HepG2 (cell line): ENCODE measurements around the gene RRP9. TPM values are rescaled to one million over a fixed set of nuclear protein-coding genes. Genes with fewer than 3 reads are reported as not detected.

Experiments used
- ARID5B ChIP-seq: IDR thresholded peaks from 2 replicates; pipeline ENCODE4 v1.4.0; 2020; ENCODE audit warnings: mild to moderate bottlenecking, missing genetic modification reagents
- CHD2 ChIP-seq: IDR thresholded peaks from 2 replicates; pipeline ENCODE4 v1.6.1; 2011; ENCODE audit warnings: low read depth, low read length, improper control_type of control experiment
- E2F2 ChIP-seq: sonication (generic); formaldehyde crosslinking; IDR thresholded peaks from 2 replicates; pipeline ENCODE4 v1.4.0; 2020; ENCODE audit warnings: missing genetic modification reagents, borderline replicate concordance
- GATA4 ChIP-seq: sonication (generic); IDR thresholded peaks from 2 replicates; pipeline ENCODE4 v1.6.1; 2016; ENCODE audit warnings: antibody characterized with exemption, low read depth, borderline replicate concordance
- MXD1 ChIP-seq: sonication (generic); formaldehyde crosslinking; IDR thresholded peaks from 2 replicates; pipeline ENCODE4 v1.4.0; 2020; ENCODE audit warnings: mild to moderate bottlenecking, missing genetic modification reagents
- NFATC3 ChIP-seq: sonication (generic); formaldehyde crosslinking; IDR thresholded peaks from 2 replicates; pipeline ENCODE4 v1.5.1; 2020; ENCODE audit warnings: mild to moderate bottlenecking, missing genetic modification reagents
- NONO ChIP-seq, 2 experiments: fragments of 450-650 bp in 1 of 2; sonication (generic) in 1 of 2; formaldehyde crosslinking in 1 of 2; IDR thresholded peaks in 1 of 2; conservative IDR thresholded peaks in 1 of 2; 2 replicates each; pipeline versions ENCODE4 v1.6.1 to v1.8.0; 2017 to 2022; ENCODE audit warnings: mild to moderate bottlenecking in 1 of 2, missing genetic modification reagents in 1 of 2, moderate library complexity in 1 of 2
- PHF20 ChIP-seq: sonication (generic); formaldehyde crosslinking; IDR thresholded peaks from 2 replicates; pipeline ENCODE4 v1.5.0; 2020; ENCODE audit warnings: mild to moderate bottlenecking, missing genetic modification reagents
- RAD21 ChIP-seq: fragments of 450-650 bp; formaldehyde crosslinking; IDR thresholded peaks from 2 replicates; pipeline ENCODE4 v1.5.0; 2020; ENCODE audit warnings: mild to moderate bottlenecking
- TBL1XR1 ChIP-seq: fragments of 150-350 bp; IDR thresholded peaks from 2 replicates; pipeline ENCODE4 v1.6.1; 2014; ENCODE audit warnings: borderline replicate concordance, low read length; ENCODE audit not compliant: partially characterized antibody
- ZIK1 ChIP-seq: sonication (generic); formaldehyde crosslinking; IDR thresholded peaks from 2 replicates; pipeline ENCODE4 v1.5.0; 2020; ENCODE audit warnings: mild to moderate bottlenecking, low read depth, missing genetic modification reagents, borderline replicate concordance
- ZKSCAN8 ChIP-seq: IDR thresholded peaks from 2 replicates; pipeline ENCODE4 v1.6.1; 2016; ENCODE audit warnings: borderline replicate concordance, missing genetic modification reagents, missing compliant biosample characterization
- ZNF780A ChIP-seq: sonication (generic); formaldehyde crosslinking; IDR thresholded peaks from 2 replicates; pipeline ENCODE4 v1.8.0; 2022; ENCODE audit warnings: mild to moderate bottlenecking, missing genetic modification reagents, moderate library complexity
- ZNF784 ChIP-seq: sonication (generic); formaldehyde crosslinking; IDR thresholded peaks from 2 replicates; pipeline ENCODE4 v1.5.1; 2020; ENCODE audit warnings: missing genetic modification reagents, mild to moderate bottlenecking, borderline replicate concordance
- polyA plus RNA-seq, 8 experiments: library from polyadenylated mRNA; depleted of rRNA in 3 of 8; stranded (reverse) in 7 of 8; unstranded in 1 of 8; fragments of >200 nt; fragmentation: Illumina TruSeq in 4 of 8; extraction: Trizol in 4 of 8; gene quantifications; 2 replicates each; pipeline versions ENCODE4 v1.2.1 to v1.2.3, GENCODE V29; 2011 to 2016; ENCODE audit warnings: low read depth in 4 of 8, missing spikeins in 1 of 8, mixed read lengths in 1 of 8; ENCODE audit not compliant: insufficient read depth in 1 of 8
- total RNA-seq, 5 experiments: library from RNA; depleted of rRNA; stranded (reverse); fragments of >200 nt; fragmentation: Illumina TruSeq; extraction: Trizol; gene quantifications; 2 replicates each; pipeline ENCODE4 v1.2.3, GENCODE V29; 2016; ENCODE audit warnings: low read depth in 1 of 5
- TF ChIP-seq, protein P1 (sequence below): sonication (generic); formaldehyde crosslinking; IDR thresholded peaks from 2 replicates; pipeline ENCODE4 v1.4.0; 2020; ENCODE audit warnings: mild to moderate bottlenecking, missing genetic modification reagents
- TF ChIP-seq, protein P2 (sequence below): IDR thresholded peaks from 2 replicates; pipeline ENCODE4 v1.6.1; 2012; ENCODE audit warnings: inconsistent platforms

RRP9 gene
- total and polyA plus RNA-seq, 2 of the 13 experiments (the other 11 are each of a cell fraction or from before 2014, with no cell fraction given), result 14.8 to 44.0 TPM

DNA sequence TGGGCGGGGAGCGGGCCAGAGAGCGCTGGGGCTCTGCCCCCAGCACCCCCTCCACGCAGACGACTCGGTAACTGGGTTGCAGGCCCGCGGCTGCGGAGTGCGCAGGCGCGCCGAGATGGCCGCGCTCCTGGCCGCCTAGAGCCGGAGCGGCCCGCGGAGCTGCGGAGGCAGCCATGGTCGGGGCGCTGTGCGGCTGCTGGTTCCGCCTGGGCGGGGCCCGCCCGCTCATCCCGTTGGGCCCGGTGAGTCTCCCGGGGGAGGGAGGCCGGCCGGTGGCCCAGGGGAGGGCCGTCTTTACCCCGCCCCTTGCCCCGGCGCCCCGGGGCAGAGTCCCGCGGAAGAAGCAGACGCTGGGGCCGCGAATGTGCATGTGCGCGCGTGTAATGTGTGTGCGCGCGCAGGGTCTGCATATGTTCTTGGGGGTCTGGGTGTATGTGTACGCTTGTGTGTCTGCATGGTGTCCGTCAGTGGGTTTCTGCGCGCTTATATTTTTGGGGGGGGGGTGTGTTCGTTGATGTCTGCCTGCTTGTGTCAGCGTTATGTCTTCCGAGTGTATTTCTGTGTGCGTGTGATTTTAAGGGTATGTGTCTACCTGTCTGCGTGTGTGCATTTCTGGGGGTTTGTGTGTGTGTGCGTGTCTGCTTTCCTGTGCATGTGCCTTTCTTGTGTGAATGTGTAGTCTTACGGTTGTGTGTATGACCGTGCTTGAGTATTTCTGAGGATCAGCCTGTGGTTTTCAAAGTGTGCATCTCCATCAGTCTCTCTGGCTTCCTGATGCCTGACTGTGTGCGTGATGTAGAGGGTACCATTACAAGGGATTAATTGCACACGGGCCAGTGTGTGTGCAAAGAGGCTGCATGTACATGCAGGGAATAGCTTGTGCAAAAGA lies 33.5 kb upstream of the RRP9 start, which contains the start of gene ABHD14A (continued):
- TF ChIP-seq PHF20 (CRISPR knock-in tag), result peak; percentile 57; the same call in 1 of the 2 replicates
- peak; percentile 60 for TF ChIP-seq RAD21 (CRISPR knock-in tag)
- 0 out of 2 replicates have a peak, but pooled peaks have one; percentile 54 for TF ChIP-seq MXD1 (CRISPR knock-in tag)
- TF ChIP-seq ARID5B, result 0 out of 2 replicates have a peak, but pooled peaks have one; percentile 9
- TF ChIP-seq ZNF780A (CRISPR knock-in tag), result no peak
- no peak for TF ChIP-seq GATA4
- no peak for TF ChIP-seq CHD2
- no peak for TF ChIP-seq ZKSCAN8 (CRISPR knock-in tag)
- 0 out of 2 replicates have a peak, but pooled peaks have one; percentile 18 for TF ChIP-seq E2F2
- TF ChIP-seq, protein P1, sequence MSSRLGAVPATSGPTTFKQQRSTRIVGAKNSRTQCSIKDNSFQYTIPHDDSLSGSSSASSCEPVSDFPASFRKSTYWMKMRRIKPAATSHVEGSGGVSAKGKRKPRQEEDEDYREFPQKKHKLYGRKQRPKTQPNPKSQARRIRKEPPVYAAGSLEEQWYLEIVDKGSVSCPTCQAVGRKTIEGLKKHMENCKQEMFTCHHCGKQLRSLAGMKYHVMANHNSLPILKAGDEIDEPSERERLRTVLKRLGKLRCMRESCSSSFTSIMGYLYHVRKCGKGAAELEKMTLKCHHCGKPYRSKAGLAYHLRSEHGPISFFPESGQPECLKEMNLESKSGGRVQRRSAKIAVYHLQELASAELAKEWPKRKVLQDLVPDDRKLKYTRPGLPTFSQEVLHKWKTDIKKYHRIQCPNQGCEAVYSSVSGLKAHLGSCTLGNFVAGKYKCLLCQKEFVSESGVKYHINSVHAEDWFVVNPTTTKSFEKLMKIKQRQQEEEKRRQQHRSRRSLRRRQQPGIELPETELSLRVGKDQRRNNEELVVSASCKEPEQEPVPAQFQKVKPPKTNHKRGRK (CRISPR knock-in tag), result no peak
- no peak; the same call in 1 of the 2 replicates for TF ChIP-seq ZIK1 (CRISPR knock-in tag)
- no peak for TF ChIP-seq NFATC3
- TF ChIP-seq NONO (IDR thresholded peaks at IDR 0.05), result no peak
- TF ChIP-seq NONO (CRISPR knock-in tag; conservative IDR thresholded peaks at IDR 0.05), result peak; percentile 53
- TF ChIP-seq, protein P2, sequence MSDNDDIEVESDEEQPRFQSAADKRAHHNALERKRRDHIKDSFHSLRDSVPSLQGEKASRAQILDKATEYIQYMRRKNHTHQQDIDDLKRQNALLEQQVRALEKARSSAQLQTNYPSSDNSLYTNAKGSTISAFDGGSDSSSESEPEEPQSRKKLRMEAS, result peak; percentile 47; the same call in 1 of the 2 replicates
- 0 out of 2 replicates have a peak, but pooled peaks have one; percentile 53 for TF ChIP-seq ZNF784
- no peak for TF ChIP-seq TBL1XR1
- TF ChIP-seq, all 625 proteins: peak for 95
